SH-SY5Y (cell line): Measurements from ENCODE around the gene STYK1.

Experiments used
- GATA2 ChIP-seq: IDR thresholded peaks from 2 replicates; pipeline ENCODE4 v1.6.1; 2011; ENCODE audit warnings: mild to moderate bottlenecking, low read depth, low read length
- GATA3 ChIP-seq: IDR thresholded peaks from 2 replicates; pipeline ENCODE4 v1.6.1; 2011; ENCODE audit warnings: low read depth, mild to moderate bottlenecking, low read length, moderate library complexity

Gene STYK1

DNA sequence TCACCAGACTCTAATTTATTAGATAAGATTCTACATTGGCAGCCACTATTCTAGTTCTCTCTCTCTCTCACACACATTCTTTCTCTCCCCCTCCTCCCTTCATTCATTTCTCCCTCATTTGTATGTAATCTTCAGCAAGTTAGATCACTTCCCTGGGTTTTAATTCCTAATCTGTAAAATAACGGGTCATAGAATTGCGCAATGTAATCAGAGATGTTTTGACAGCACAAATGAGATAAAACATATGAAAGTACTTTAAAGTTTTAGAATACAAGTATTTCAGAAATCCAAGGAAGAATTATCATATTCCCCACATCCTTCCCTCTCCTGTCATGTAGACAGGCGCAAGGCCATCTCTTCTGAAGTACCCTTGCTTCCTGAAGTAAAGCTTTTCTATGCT lies 21.7 kb downstream of the STYK1 start:
- TF ChIP-seq GATA2 (no peak), GATA3 (no peak)

DNA sequence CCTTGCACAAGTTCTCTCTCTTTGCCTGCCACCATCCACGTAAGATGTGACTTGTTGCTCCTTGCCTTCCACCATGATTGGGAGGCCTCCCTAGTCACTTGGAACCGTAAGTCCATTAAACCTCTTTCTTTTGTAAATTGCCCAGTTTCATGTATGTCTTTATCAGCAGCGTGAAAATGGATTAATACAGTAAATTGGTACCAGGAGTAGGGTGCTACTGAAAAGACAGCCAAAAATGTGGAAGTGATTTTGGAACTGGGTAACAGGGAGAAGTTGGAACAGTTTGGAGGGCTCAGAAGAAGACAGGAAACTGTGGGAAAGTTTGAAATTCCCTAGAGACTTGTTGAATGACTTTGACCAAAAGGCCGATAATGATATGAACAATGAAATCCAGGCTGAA lies 27.9 kb downstream of the STYK1 start:
- TF ChIP-seq GATA2 (no peak), GATA3 (no peak)

DNA sequence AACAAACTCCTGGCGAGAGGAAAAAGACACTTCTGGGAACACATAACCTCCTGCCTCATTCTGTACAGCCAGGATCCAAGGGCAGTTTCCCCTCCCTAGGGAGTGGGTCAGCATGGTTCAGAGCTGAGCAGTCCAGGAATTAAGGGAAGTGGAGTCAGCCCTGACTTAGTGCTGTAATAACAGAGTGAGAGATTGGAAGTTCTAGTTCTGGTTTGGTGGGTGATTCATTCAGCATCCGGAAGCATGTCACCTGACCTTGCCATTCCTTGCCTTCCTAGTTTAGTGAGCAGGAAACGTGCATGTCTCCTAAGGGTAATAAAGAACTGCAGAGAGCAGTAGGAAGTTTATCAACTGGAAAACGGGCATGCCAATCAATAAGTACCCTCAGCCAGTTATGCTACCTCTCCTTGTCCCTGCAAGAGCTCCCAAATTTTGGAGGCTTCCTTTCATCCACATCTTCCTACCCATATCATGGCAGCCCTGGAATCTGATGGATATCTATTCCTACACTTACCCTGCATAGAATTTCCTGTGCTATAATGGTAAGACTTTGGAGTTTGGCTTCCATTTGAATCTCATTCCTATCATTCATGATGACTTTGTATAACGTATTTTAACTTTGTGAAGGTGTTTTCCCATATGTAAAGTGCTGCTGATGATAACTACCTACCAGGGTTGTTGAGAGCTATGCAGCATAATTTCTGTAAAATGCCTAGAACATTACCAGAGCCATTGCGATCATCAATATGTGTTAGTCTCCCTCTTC lies 31.9 kb downstream of the STYK1 start:
- TF ChIP-seq GATA3 (no peak), GATA2 (no peak)

DNA sequence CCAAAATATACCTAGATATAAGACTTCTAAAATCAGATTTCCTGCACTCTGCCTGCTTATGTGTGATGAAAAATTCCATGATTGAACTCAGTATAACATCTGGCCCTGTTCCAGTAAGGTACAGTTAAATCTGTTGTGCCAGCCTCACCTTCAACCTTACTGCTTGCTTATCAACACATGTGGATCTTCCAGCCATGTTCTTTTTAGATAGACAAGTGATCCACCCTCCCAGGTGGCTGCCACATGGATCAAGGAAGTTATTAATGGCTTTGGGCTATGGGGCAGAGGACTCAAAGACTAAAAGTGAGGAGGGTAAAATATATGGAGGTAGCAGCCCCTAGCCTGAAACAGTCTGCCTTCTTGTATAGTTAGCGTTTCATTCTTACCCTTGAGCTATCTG lies 35.1 kb downstream of the STYK1 start:
- no peak for TF ChIP-seq GATA2
- no peak for TF ChIP-seq GATA3

DNA sequence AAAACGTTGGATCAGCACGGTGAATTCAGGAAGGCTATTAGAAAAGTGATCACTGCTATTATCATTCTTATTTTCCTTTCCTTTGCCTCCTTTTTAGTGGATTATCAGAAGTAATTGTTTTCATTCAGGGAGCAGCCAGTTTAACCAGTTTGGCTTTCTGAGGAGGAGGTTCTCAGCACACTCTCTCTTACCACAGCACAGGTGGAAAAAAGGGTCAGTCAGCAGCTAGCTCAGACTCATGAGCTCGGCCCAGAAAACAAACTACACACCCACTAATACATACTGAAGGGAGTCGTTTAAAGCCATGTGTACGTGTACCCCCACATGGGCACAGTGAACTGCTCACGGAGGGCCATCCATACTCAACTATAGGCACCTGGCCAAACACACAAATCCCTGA lies 37.2 kb downstream of the STYK1 start:
- TF ChIP-seq GATA3 (no peak), GATA2 (no peak)

DNA sequence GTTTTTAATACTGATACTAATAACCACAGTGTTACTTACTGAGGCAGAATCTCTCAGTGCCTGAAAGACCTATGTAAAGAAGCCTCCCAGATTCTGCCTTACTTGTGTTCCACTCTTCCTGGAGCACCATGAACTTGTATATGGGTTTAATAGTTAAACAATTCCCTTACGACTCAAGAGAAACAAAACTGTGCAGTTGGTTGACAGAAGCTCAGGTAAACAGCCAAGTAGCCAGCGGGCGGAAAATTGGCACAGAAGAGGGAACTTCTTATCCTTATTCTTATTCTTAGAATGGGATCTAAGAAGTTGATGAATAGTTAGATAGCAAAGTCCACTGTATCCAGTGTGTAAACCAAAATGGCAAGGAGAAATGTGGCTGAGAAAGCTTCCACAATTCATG lies 37.7 kb downstream of the STYK1 start:
- TF ChIP-seq GATA2 (no peak), GATA3 (no peak)

DNA sequence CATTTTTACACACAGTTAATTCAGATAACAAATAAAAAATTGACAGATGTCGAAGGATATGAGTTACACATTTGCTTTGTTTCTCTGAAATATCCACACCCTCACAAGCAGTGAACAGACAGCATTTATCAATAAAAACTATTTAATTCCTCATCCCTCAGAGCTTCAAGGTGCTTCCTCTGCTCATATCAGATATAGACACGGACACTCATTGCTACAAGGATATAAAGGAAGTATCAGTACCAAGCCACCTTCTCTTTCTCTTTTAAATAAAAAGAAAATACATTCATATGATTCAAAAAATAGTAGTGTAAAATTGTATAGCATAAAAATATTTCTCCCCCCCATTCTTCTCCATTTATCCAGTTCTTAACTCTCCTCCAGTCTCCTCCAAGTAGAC lies 38.5 kb downstream of the STYK1 start:
- TF ChIP-seq GATA2 (no peak), GATA3 (no peak)

DNA sequence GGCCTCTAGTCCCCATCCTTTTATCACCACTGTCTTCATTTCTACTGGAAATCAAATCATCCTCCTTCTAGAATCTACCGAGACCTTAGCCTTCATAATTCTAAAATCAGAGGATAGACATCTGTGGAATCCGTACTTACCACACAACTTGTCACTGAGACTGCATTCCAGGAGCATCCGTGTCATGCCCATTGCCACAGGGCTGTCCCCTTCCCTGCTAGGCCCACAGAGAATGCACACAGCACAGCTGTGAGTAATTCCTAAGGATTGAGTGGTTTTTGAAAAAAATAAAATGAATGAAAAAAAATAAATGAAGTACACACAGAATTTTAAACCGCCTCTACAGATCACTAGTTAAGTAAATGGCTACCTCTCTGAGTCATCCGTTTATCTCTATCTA lies 39.4 kb downstream of the STYK1 start:
- TF ChIP-seq GATA3 (no peak), GATA2 (no peak)

DNA sequence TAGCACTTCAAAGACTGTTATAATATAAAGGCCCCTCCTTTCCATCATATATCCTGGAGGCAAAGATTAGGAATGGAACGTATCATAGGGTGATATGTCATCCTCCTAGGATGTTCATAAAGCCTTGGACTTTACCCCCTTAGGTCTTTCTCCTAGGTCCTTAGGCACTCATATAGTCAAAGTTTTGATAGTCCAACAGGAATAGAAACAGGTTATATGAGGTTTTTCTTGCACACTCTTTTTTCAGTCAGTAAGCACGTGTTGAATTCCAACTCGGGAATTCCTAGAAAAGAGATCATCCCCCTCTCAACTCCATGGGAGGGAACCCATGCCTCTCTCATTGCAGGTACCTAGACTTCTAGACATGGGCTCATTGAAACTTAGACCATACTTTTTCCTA lies 40.3 kb downstream of the STYK1 start:
- no peak for TF ChIP-seq GATA2
- no peak for TF ChIP-seq GATA3

DNA sequence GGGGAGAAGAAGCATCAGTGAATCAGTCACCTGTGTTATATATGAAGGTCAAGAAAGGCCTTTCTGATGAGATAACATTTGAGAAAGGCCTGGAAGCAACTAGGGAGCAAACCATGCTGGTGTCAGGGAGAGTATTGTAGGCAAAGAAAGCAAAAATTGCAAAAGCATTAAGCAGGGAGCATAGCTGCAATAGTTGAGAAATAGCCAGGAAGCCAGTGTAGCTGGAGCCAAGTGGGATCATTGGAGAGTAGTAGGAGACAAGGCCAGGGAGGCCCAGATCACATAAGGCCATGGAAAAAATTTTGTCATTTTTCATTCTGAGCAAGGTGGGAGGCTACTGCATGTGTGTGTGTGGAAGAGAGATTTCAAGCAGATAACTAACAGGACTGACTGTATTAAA lies 41.6 kb downstream of the STYK1 start:
- TF ChIP-seq GATA2 (no peak), GATA3 (no peak)

DNA sequence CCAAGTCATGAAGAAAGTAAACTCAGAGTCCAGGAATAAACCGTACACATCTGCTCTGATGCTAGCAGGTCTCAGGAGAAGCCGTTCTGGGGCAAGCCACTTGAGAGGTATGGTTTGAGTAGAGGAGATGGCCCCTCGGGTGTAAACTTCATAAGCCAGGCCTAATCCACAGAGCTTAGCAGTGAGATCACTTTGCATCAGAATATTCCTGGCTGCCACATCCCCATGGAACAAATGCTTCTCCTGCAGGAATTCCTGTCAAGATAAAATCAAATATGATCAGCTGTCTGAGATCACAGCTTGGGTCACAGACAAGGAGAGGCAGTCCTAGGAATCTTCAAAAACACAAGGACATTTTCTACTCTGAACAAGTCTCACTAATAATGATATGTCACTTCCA lies 49.2 kb downstream of the STYK1 start:
- TF ChIP-seq GATA3, result no peak
- TF ChIP-seq GATA2, result no peak

DNA sequence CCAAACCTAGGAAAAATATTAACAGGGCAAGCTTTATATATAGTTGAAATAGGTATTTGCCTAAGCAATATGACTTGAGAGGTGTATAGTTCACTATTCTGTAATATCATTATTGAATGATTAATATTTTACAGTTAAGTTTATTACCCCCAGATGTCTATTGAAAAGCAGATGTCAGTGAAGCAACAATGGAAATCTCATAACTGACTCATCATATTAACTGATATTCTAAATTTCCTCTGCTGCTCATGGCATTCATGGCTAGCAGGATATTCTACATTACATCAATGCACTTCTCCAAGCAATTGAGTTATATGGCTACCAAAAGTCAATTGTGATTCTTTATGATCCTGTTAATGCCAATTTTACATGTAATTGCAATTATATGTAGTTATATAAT lies 50.7 kb downstream of the STYK1 start:
- no peak for TF ChIP-seq GATA2
- no peak for TF ChIP-seq GATA3

DNA sequence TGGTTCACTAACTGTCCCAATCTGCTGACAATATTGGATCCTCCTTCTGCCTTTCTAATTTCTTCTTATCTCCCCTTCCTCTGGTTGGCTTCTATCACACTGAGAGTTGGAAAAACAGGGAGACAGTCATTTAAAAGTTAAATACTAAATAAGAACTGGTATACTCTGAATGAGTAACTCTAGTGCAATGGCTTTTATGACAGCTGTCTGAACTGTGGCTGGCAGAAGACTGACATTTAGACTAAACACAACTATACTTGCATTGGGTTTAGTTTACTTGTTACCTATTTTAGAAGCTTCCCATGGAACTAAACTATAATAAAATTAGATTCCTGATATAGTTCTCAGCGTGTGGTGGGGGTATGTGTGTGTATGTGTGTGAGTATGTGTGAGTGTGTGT lies 52.6 kb downstream of the STYK1 start:
- TF ChIP-seq GATA2 (no peak), GATA3 (no peak)

DNA sequence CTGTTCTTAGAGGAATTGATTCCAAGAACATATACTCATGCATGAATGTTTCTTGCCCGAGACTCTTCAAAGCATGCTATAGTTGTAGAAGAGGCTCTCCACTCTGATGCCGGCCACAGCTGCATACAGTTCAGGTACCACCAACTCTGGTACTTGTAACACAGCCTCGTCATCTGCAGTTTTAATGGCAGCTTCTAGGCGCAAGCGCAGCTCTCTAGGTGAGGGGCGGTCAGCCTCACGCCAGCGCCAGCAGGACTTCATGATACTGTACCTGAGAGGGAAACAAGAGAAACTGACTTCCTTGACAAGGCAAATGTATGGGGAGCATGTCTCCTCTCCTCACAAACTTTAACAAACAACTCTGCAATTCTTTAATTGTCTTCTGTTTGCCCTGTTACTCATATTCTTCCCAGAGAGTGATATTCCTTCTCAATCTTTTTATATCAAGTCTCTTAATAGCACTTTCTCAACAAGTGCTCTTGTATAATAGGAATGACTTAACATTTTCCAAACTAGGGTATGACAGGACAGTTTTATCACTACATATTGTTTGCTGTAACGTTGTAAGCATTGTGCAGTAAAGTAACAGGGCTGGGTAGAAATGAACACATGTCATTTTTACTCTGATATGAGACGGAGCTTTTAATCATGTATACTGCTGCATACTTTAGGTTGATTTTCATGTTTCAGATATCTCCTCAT lies 53.6 kb downstream of the STYK1 start:
- TF ChIP-seq GATA2 (no peak), GATA3 (no peak)

DNA sequence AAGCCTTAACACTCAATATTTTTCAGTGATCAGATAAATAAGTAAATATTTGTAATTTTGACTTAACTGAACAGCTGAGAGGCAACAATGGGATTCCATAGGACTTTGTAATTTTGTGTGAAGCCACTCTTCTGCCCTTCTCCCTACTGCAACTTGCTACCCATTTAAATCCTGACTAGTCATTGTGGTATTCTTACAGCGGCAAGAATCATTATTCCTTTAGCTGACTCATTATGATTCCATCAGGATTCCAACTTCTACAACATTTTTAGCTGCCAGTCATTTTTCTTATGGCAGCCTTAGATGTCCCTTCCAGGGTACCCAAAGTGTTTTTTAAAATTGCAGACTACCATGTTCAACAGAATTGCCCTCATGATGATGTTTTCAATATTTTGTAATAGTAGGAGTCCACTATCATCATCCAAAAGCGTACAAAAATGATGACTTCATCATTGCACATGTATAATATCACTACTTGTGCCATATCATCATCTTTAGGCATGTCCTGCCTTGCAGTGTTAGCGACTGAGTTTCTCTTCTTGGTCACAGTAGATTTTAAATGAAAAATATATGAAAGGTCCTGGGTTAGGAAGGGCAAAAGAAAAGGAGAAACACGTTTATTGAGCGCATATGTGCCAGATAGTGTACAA lies 55.4 kb downstream of the STYK1 start:
- TF ChIP-seq GATA3 (no peak), GATA2 (no peak)

DNA sequence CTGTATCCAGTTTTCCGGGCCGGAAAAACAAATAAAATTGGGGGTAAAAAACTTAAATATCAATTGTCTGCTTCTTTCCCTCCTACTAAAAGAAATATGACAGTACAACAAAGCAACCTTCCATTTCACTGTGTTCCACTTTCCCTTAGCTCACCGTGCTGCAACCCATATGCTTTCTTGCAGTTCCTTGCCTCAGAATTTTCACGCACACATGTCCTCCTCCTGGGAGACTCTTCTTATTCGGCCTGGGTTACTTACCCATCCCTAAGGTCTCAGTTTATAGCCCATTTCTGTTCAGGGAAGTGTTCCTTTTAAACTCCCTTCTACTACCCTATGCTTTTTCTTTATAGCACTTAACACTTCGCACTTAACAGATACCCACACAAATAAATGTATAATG lies 56.0 kb downstream of the STYK1 start:
- TF ChIP-seq GATA2 (no peak), GATA3 (no peak)
